Astrocyte (in vitro differentiated cells and primary cell): Measurements from ENCODE around the gene NAMPT. TPM values are rescaled to one million over a fixed set of nuclear protein-coding genes. Genes with fewer than 3 reads are reported as not detected.
A peak's percentile ranks its signal among the peaks of the same experiment; 100 is the strongest.

Source experiments
- DNase-seq: peaks from one replicate; pipeline ENCODE4 v3.0.0-alpha.2; 2010; ENCODE audit warnings: low read depth
- FAIRE-seq: peaks from 2 replicates; lab custom pipeline; 2011; peaks lifted over from hg19 to GRCh38; lab: Jason Lieb, UNC
- H2AFZ ChIP-seq: 2 replicates; pipeline ENCODE4 v1.6.0; 2012; ENCODE audit warnings: low read depth, low read length, inconsistent platforms
- H3K27ac ChIP-seq: 2 replicates; pipeline ENCODE4 v1.5.1; 2011; ENCODE audit warnings: low read depth, low read length, inconsistent platforms
- H3K27me3 ChIP-seq: 2 replicates; pipeline ENCODE4 v1.6.0; 2011; ENCODE audit warnings: low read length, inconsistent platforms; ENCODE audit not compliant: insufficient read depth
- H3K36me3 ChIP-seq: 2 replicates; pipeline ENCODE4 v1.5.1; 2011; ENCODE audit warnings: low read length, inconsistent platforms; ENCODE audit not compliant: insufficient read depth
- H3K4me1 ChIP-seq: 2 replicates; pipeline ENCODE4 v1.5.1; 2011; ENCODE audit warnings: low read length, inconsistent platforms; ENCODE audit not compliant: insufficient read depth
- H3K4me2 ChIP-seq: 2 replicates; pipeline ENCODE4 v1.6.0; 2012; ENCODE audit warnings: low read length, inconsistent platforms
- H3K4me3 ChIP-seq: 2 replicates; pipeline ENCODE4 v1.5.1; 2011; ENCODE audit warnings: low read depth, mild to moderate bottlenecking, low read length, inconsistent platforms; ENCODE audit not compliant: insufficient read depth
- H3K79me2 ChIP-seq: 2 replicates; pipeline ENCODE4 v1.6.0; 2012; ENCODE audit warnings: mild to moderate bottlenecking, low read length, inconsistent platforms; ENCODE audit not compliant: insufficient read depth
- H3K9ac ChIP-seq: 2 replicates; pipeline ENCODE4 v1.6.0; 2012; ENCODE audit warnings: mild to moderate bottlenecking, low read length, inconsistent platforms
- H3K9me3 ChIP-seq: 2 replicates; pipeline ENCODE4 v1.5.1; 2012; ENCODE audit warnings: low read depth, mild to moderate bottlenecking, low read length, inconsistent platforms; ENCODE audit not compliant: insufficient read depth
- H4K20me1 ChIP-seq: 2 replicates; pipeline ENCODE4 v1.6.0; 2012; ENCODE audit warnings: low read length, inconsistent platforms; ENCODE audit not compliant: insufficient read depth
- H3K27ac Mint-ChIP-seq: one replicate; pipeline ENCODE4 v1.8.0; 2021; ENCODE audit warnings: mild to moderate bottlenecking, mixed read lengths; ENCODE audit not compliant: unreplicated experiment
- H3K27me3 Mint-ChIP-seq: one replicate; pipeline ENCODE4 v1.8.0; 2021; ENCODE audit warnings: low read depth, mixed read lengths; ENCODE audit not compliant: unreplicated experiment
- H3K36me3 Mint-ChIP-seq: one replicate; pipeline ENCODE4 v1.8.0; 2021; ENCODE audit warnings: low read depth, mixed read lengths; ENCODE audit not compliant: unreplicated experiment
- H3K4me1 Mint-ChIP-seq: one replicate; pipeline ENCODE4 v1.8.0; 2021; ENCODE audit warnings: low read depth, mixed read lengths; ENCODE audit not compliant: unreplicated experiment
- H3K4me3 Mint-ChIP-seq: one replicate; pipeline ENCODE4 v1.8.0; 2021; ENCODE audit warnings: mild to moderate bottlenecking, moderate library complexity, mixed read lengths; ENCODE audit not compliant: unreplicated experiment
- H3K9me3 Mint-ChIP-seq: one replicate; pipeline ENCODE4 v1.8.0; 2021; ENCODE audit warnings: mild to moderate bottlenecking, mixed read lengths; ENCODE audit not compliant: unreplicated experiment
- EZH2 ChIP-seq: IDR thresholded peaks from 2 replicates; pipeline ENCODE4 v1.6.1; 2012; ENCODE audit warnings: mild to moderate bottlenecking, low read length, inconsistent platforms; ENCODE audit not compliant: insufficient read depth
- total RNA-seq: library from RNA; stranded (reverse); gene quantifications from 2 replicates; pipeline ENCODE4 v1.2.1, GENCODE V29; 2021
- TF ChIP-seq, protein P1 (sequence below): IDR thresholded peaks from 2 replicates; pipeline ENCODE4 v1.5.1; 2011; ENCODE audit warnings: low read depth, mild to moderate bottlenecking, inconsistent platforms, low read length, moderate library complexity; ENCODE audit not compliant: insufficient read depth

NAMPT gene
- total RNA-seq, 1 donor from 2014 or later = 52.1 TPM

DNA sequence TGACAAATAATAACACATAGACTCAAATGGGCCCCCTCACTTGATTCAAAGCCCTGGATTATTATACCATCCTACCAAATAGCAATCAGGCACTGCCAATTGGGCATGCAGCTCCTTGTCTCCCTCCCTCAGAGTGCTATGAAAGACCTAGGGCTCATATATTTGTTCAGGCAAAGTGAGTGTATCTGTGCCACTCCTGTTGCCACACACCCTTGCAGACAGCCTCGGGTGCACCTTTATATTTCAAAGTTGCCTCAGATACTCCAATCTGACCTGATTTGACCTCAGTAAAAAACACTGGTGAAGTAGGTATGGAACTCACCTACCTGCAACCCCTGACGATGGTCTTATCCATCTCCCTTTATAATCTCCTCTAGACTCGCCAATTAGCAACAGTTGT, 3.0 kb upstream of the NAMPT start:
- no peaks in the 10 kb centered on the region for H3K36me3 ChIP-seq
- no peak overlapping the region for H3K4me2 ChIP-seq
- no peak for DNase-seq
- H3K27me3 ChIP-seq = no peaks in the 10 kb centered on the region
- H4K20me1 ChIP-seq = peaks cover 11% of the 10 kb centered on the region
- Mint-ChIP-seq H3K36me3 (no peaks in the 10 kb centered on the region), H3K4me1 (peaks cover 19% of the 10 kb centered on the region), H3K27me3 (no peaks in the 10 kb centered on the region), H3K4me3 (no peak overlapping the region), H3K27ac (no peak overlapping the region), H3K9me3 (no peaks in the 10 kb centered on the region)
- FAIRE-seq = no peak
- peaks cover 12% of the 10 kb centered on the region for H3K79me2 ChIP-seq
- no peak for TF ChIP-seq EZH2
- TF ChIP-seq, protein P1, sequence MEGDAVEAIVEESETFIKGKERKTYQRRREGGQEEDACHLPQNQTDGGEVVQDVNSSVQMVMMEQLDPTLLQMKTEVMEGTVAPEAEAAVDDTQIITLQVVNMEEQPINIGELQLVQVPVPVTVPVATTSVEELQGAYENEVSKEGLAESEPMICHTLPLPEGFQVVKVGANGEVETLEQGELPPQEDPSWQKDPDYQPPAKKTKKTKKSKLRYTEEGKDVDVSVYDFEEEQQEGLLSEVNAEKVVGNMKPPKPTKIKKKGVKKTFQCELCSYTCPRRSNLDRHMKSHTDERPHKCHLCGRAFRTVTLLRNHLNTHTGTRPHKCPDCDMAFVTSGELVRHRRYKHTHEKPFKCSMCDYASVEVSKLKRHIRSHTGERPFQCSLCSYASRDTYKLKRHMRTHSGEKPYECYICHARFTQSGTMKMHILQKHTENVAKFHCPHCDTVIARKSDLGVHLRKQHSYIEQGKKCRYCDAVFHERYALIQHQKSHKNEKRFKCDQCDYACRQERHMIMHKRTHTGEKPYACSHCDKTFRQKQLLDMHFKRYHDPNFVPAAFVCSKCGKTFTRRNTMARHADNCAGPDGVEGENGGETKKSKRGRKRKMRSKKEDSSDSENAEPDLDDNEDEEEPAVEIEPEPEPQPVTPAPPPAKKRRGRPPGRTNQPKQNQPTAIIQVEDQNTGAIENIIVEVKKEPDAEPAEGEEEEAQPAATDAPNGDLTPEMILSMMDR = no peak
- peaks cover 4% of the 10 kb centered on the region for H3K4me1 ChIP-seq
- H3K9me3 ChIP-seq = no peaks in the 10 kb centered on the region
- H3K4me3 ChIP-seq = no peak overlapping the region
- no peak overlapping the region for H2AFZ ChIP-seq
- no peak overlapping the region for H3K27ac ChIP-seq
- no peak overlapping the region for H3K9ac ChIP-seq

DNA sequence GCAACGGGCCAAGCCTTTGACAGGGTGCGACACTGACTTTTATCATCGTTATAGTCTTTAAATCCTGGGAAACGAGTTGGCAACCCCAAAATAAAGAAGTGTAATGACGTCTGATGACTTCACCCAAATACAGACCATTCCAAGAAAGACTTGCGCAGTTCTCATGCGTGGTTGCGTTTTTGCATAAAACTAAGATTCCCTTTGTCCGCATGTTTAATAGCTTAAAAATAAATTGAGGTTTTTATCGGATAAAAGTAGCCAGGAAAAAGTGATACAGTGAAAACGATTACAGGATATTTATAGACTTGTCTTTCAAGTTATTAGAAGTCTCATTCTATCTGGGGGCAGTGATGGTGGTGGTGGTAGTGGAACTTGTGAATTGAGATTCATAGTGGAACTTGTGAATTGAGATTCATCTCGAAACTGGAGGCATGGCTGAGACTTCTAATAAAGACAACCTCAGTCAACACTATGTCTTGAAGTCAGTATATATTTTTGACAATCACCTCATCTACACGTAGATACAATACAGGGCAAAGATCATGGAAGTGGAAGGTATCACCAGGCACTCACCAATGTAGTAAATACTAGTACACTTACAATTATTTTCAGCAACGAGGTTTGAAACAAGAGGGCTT, 1.2 kb upstream of the NAMPT start:
- peak overlapping the region; percentile 95 for H3K9ac ChIP-seq
- H3K9me3 Mint-ChIP-seq = no peaks in the 10 kb centered on the region

More for the DNA sequence above, 1.2 kb upstream of the NAMPT start:
- DNase-seq (peak; percentile 48), FAIRE-seq (no peak)
- H3K79me2 ChIP-seq = peaks cover 30% of the 10 kb centered on the region
- Mint-ChIP-seq H3K4me3 (peak overlapping the region; percentile 95), H3K27ac (peak overlapping the region; percentile 99), H3K27me3 (no peaks in the 10 kb centered on the region), H3K4me1 (peaks cover 19% of the 10 kb centered on the region), H3K36me3 (no peaks in the 10 kb centered on the region)
- H2AFZ ChIP-seq = peak overlapping the region; percentile 83
- H3K36me3 ChIP-seq = no peaks in the 10 kb centered on the region
- peak overlapping the region; percentile 95 for H3K27ac ChIP-seq
- peak overlapping the region; percentile 68 for H3K4me3 ChIP-seq
- no peak for TF ChIP-seq EZH2
- TF ChIP-seq, protein P1 = no peak
- peak overlapping the region; percentile 93 for H3K4me2 ChIP-seq
- peaks cover 28% of the 10 kb centered on the region for H4K20me1 ChIP-seq
- H3K9me3 ChIP-seq = no peaks in the 10 kb centered on the region
- H3K27me3 ChIP-seq = no peaks in the 10 kb centered on the region
- H3K4me1 ChIP-seq = peaks cover 4% of the 10 kb centered on the region
